Activated T-helper 1 cell treated with anti-CD3 and anti-CD28 coated beads, Interleukin-2, amount 50 U/mL, for 16 hours (primary cell): Measurements from ENCODE around the gene PHYKPL.
"Not testable (repeated sequence)": the region's sequence is repeated elsewhere in the genome, so short reads cannot be mapped to it uniquely, and the experiment has no call there.

Experiments used
- DNase-seq, 2 donors: peaks; one replicate each; pipeline ENCODE4 v3.0.0-alpha.2; 2020; ENCODE audit warnings: low read depth in 1 of 2, low spot score in 1 of 2

The PHYKPL gene

GRCh38 chr5:178265746-178266145 lies 33.1 kb upstream of the PHYKPL start:
- no peak for DNase-seq

- DNase-seq = no peak
Observed at GRCh38 chr5:178264044-178264443, 31.4 kb upstream of the PHYKPL start.

- DNase-seq = no peak
Observed at GRCh38 chr5:178261666-178262600, 29.3 kb upstream of the PHYKPL start.

- DNase-seq = no peak
Observed at GRCh38 chr5:178259623-178260536, 27.3 kb upstream of the PHYKPL start.

- no peak for DNase-seq
Observed at GRCh38 chr5:178257650-178258049, 25.0 kb upstream of the PHYKPL start.

- no peak for DNase-seq
Observed at GRCh38 chr5:178256746-178257145, 24.1 kb upstream of the PHYKPL start.

GRCh38 chr5:178253632-178254031 lies 21.0 kb upstream of the PHYKPL start:
- DNase-seq = not testable (repeated sequence)

- no peak for DNase-seq
Observed at GRCh38 chr5:178252258-178252657, 19.7 kb upstream of the PHYKPL start.

GRCh38 chr5:178250263-178250662 lies 17.7 kb upstream of the PHYKPL start:
- DNase-seq = no peak

GRCh38 chr5:178249191-178249989 lies 16.8 kb upstream of the PHYKPL start:
- DNase-seq = no peak

- no peak for DNase-seq
Observed at GRCh38 chr5:178248750-178249149, 16.1 kb upstream of the PHYKPL start.

GRCh38 chr5:178247481-178248456 lies 15.2 kb upstream of the PHYKPL start:
- DNase-seq = no peak

GRCh38 chr5:178246624-178247279 lies 14.2 kb upstream of the PHYKPL start:
- DNase-seq = no peak

GRCh38 chr5:178245389-178245788 lies 12.8 kb upstream of the PHYKPL start:
- no peak for DNase-seq

GRCh38 chr5:178244576-178244975 lies 12.0 kb upstream of the PHYKPL start:
- DNase-seq = no peak

- DNase-seq = no peak
Observed at GRCh38 chr5:178242416-178242815, 9.8 kb upstream of the PHYKPL start.

- no peak for DNase-seq
Observed at GRCh38 chr5:178241688-178242231, 9.2 kb upstream of the PHYKPL start.

GRCh38 chr5:178241231-178241663 lies 8.6 kb upstream of the PHYKPL start:
- no peak for DNase-seq

GRCh38 chr5:178240766-178241165 lies 8.2 kb upstream of the PHYKPL start:
- no peak for DNase-seq
